DMS 273 treated with DMSO at 0.1 percent for 48 hours (cell line): Measurements from ENCODE around the gene DEF6.
A peak's percentile ranks its signal among the peaks of the same experiment; 100 is the strongest.

Source experiments
- DNase-seq: peaks from one replicate; lab custom pipeline; 2025; lab: John Stamatoyannopoulos, UW

Gene DEF6

DNA sequence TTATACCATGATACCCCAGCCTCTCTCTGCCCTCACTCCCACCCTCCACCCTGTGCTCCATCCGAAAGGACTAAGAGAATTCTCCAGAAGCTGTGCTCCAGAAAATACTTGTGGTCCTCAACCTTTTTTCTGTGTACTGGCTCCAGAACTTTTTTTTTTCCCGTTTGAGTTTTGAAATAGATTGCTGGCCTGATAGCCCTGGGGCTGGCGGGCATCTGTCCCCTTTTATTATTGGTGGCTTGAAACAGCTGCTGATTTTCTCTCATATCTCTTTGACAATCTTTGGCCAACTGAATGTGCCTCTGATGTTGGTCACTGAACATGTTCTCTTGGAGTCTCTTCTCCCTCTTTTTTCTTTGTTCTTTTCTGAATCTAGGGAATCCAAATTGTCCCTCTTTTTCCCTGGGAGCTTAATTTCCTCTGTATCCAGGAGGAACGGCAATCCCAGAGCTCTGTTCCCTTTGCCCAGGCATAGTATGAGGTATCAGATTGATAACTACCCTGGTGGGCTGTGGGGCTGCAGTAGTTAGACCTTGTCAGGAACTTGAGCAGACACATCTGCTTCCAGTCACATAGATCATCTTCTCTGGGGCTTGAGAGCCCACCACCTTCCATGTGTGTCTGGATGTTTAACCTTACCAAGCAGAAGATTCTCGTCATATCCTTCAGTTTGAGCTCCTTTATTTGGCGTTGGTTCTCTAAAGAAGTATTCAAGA is 46.4 kb downstream of the DEF6 start:
- no peak for DNase-seq

DNA sequence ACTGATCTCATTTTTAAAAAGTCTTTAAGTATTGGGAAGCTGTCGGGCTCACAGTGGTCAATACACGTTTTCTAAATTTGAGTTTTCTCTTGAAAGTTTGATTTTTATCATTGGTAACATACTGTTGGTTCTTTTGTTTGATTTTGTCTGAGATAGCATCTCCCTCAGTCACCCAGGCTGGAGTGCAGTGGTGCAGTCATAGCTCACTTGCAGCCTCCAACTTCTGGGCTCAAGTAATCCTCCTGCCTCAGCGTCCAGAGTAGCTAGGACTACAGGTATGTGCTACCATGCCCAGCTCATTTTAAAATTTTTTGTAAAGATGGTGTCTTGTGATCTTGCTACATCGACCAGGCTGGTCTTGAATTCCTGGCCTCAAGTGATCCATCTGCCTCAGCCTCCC is 53.8 kb downstream of the DEF6 start:
- no peak for DNase-seq

DNA sequence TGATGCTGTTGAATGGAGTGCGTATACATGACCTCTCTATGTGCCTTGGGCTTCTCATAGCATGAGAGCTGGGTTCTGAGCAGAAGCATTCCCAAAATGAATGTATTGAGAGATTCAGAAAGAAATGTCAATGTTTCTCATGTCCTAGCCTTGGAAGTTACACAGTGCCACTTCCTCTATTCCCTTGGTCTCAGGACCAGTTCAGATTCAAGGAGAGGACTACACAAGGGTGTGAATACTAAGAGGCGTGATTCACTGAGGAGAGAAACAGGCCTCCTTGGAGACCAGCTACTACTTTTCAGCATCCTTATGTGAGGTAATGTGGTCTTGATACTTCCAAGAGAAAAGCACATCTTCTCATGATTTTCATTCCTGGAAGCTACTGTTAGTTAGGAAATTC is 55.1 kb downstream of the DEF6 start:
- DNase-seq = no peak

GRCh38 chr6:35354361-35355135 is 56.9 kb downstream of the DEF6 start:
- no peak for DNase-seq

DNA sequence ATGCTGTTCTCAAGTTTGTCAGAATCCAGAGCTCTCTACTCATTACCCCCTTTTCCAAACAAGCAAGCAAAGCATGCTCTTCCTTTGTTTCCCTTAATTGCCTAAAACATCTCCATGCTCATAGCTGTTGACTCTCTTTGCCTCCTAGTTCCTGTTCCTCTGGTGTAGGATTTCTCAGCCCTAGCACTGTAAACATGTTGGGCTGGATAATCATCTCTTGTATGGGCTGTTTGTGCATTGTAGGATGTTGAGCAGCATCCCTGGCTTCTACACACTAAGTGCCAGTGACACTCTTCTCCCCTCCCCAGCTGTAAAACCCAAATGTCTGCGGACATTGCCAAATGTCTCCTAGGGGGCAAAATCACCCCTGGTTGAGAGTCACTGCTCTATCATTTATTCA is 58.8 kb downstream of the DEF6 start:
- no peak for DNase-seq

DNA sequence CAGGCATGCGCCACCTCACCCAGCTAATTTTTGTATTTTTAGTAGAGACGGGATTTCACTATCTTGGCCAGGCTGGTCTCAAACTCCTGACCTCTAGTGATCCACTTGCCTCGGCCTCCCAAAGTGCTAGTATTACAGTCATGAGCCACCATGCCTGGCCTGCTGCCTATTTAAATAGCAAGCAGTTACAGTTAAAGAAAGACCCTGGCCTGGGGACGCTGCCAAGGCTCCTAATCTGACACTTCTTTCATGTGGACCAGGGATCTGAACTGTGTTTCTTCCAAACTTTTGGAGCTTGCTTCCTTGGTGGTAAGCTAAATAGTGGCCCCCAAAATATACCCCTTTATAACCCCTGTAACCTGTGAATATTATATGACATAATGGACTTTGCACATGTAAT is 60.1 kb downstream of the DEF6 start:
- DNase-seq = no peak

DNA sequence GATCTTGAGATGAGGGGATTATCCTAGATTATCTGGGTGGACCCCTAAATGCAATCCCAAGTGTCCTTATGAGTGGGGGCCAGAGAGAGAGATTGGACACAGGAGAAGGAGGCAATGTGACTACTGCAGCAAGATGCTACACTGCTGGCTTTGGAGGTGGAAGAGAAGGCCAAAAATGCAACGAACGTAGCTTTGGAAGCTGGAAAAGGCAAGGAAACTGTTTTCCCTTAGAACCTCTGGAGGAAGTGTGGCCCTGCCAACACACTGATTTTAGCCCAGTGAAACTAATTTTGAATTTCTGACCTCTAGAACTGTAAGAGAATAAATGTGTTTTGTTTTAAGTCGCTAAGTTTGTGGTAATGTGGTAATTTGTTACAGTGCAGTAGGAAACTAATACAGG is 60.5 kb downstream of the DEF6 start:
- no peak for DNase-seq

- no peak for DNase-seq
Observed at GRCh38 chr6:35359346-35359743, 61.7 kb downstream of the DEF6 start.

DNA sequence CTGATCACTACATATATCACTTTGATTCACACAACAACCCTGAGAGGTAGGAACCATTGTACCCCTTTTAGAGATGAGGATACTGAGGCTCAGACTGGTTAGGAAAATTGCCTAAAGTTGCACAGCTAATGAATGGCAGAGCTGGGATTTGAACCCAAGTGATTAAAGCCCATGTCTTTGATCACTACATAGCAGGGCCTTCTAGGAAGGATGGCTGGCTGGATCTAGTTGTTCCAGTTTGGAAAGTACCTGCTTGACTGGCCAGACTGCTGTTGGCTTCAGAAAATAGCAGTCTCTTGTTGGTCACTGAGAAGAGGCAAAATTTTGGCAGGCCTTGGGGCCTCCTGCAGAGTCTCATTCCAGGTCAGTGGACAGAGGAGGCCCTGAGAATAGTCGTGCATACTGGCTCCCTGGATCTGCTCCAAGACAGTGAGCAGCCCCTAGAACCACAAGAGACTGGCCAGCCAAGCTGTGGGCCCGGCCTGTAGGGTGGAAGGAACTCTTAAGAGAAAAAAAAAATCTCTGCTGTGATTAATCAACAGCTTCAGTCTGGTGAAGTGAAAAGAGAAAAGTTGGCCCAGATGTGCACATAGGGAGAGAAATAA is 62.2 kb downstream of the DEF6 start:
- DNase-seq = no peak

DNA sequence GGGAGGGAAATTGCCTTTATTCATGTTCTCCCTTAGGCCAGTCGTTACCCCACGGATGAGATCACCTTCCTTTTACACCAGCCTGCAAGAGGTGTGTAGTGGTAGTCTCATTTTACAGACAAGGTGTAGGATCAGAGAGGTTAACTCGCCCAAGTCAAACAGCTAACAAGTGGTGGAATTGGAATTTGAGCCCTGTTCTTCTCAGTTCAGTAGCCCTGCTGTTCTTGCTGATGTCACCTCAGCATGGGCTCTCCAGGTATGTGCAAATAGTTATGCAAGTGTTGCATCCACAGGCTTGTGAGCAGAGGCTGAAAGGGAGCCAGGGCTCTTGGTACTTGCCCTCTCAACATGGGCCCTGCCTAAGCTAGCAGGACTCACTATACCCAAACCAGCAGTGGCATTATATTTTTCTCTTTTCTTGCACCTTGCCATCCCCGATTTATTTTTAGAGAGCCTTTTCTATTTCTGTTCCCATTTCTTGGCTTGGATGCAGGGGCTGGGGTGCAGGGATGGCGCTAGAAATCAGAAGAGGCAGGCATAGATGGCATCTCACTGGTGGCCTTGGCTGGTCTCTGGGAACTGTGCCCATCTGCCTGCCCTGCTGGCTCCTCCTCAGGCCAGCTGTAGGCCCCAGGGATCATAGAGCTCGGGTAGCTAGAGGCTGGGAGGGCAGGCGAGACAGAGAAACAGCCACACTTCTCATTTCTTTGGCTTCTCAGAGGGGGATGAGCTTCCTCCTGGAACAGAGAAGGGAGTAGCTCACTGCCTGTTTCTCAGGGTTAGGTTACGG is 62.9 kb downstream of the DEF6 start:
- DNase-seq = peak; percentile 36

GRCh38 chr6:35362200-35362599 is 64.6 kb downstream of the DEF6 start:
- DNase-seq = peak; percentile 18

DNA sequence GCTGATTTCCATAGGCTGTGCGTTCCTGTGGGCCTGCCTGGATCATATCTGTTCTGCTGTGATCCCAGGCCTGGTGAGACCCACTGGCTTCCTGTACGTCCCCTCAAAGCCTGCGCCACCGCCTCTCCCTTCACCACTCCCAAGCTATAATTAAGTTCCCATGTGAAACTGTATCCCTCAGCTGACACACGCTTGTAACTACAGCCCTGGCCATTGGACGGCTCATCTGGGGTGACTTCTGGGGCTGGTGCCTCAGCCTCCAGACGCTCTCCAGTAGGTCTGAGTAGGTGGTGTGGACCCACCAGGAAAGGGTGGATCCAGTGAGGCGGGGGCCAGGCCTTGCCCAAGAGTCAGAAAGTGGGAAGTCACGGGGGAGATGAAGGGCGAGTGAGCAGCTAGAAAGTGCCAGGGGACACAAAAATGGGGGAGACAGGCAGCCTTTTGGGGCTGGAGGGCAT is 65.7 kb downstream of the DEF6 start:
- no peak for DNase-seq

GRCh38 chr6:35365594-35366203 is 68.1 kb downstream of the DEF6 start:
- DNase-seq = no peak

GRCh38 chr6:35366204-35366596 is 68.6 kb downstream of the DEF6 start:
- no peak for DNase-seq

DNA sequence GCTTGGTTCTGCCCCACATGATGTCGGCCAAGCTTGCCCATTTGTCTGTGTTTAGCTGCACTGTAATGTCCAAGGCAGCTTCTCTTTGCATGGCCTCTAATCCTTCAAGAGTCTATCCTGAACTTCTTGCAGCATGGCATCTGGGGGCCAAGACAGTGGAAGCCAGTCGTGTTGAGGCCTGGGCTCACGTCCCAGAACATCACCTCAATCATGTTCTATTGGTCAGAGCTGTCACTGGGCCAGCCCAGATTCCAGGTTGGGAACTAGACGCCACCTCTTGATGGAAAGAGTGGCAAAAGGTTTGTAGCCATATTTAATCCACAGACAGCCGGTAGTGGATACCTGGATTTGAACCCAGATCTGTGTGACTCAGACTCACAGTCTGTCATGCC is 70.0 kb downstream of the DEF6 start:
- DNase-seq = no peak

- no peak for DNase-seq
Observed at GRCh38 chr6:35368038-35368887, 70.6 kb downstream of the DEF6 start.

GRCh38 chr6:35370124-35370741 is 72.6 kb downstream of the DEF6 start:
- DNase-seq = no peak

GRCh38 chr6:35370785-35371493 is 73.3 kb downstream of the DEF6 start:
- no peak for DNase-seq
